Lung (tissue), 12 donors: ENCODE results near the gene ZMIZ2. TPM values are rescaled to one million over a fixed set of nuclear protein-coding genes. Genes with fewer than 3 reads are reported as not detected.

Experiments used
- ATAC-seq: fragments of 200-7000 bp; cut with Tn5 transposase; one replicate; pipeline ENCODE4 v1.9.1; 2020; ENCODE audit warnings: moderate number of reproducible peaks; ENCODE audit not compliant: insufficient read depth, low FRiP score
- DNase-seq, 3 donors: peaks; one replicate each; pipeline ENCODE4 v3.0.0-alpha.2; 2013 to 2017
- H3K27ac ChIP-seq, 2 donors: one replicate each; pipeline ENCODE4 v1.5.1; 2013; ENCODE audit warnings: mild to moderate bottlenecking in 2 of 2, moderate library complexity in 2 of 2, control low read depth in 1 of 2, inconsistent platforms in 1 of 2, low read depth in 1 of 2, low read length in 1 of 2
- H3K27me3 ChIP-seq, 3 donors: one replicate each; pipeline ENCODE4 v1.5.1; 2013; ENCODE audit warnings: low read length in 2 of 3; ENCODE audit not compliant: control insufficient read depth in 3 of 3, insufficient read depth in 3 of 3
- H3K36me3 ChIP-seq, 4 donors: one replicate each; pipeline ENCODE4 v1.5.1; 2013; ENCODE audit warnings: low read length in 4 of 4, mild to moderate bottlenecking in 1 of 4, moderate library complexity in 1 of 4; ENCODE audit not compliant: control insufficient read depth in 4 of 4, insufficient read depth in 4 of 4
- H3K4me1 ChIP-seq, 5 donors: one replicate each; pipeline ENCODE4 v1.5.1; 2013; ENCODE audit warnings: low read length in 5 of 5, mild to moderate bottlenecking in 2 of 5, moderate library complexity in 1 of 5; ENCODE audit not compliant: control insufficient read depth in 5 of 5, insufficient read depth in 5 of 5
- H3K4me3 ChIP-seq: one replicate; pipeline ENCODE4 v1.5.1; 2013; ENCODE audit warnings: mild to moderate bottlenecking, control low read depth, moderate library complexity
- H3K9ac ChIP-seq, 2 donors: one replicate each; pipeline ENCODE4 v1.5.1; 2013; ENCODE audit warnings: low read length in 2 of 2, control low read depth in 1 of 2; ENCODE audit not compliant: insufficient read depth in 1 of 2
- H3K9me3 ChIP-seq, 4 donors: one replicate each; pipeline ENCODE4 v1.5.1; 2013; ENCODE audit warnings: low read length in 3 of 4, mild to moderate bottlenecking in 1 of 4, moderate library complexity in 1 of 4; ENCODE audit not compliant: control insufficient read depth in 4 of 4, insufficient read depth in 3 of 4
- WGBS, 2 donors: extraction: QIAGEN DNeasy Blood & Tissue Kit; methylation state at CpG; one replicate each; pipeline ENCODE4 v1.1.7; 2013; 5-methylcytosine and 5-hydroxymethylcytosine counted together
- polyA plus RNA-seq, 2 donors: library from polyadenylated mRNA; stranded (reverse); fragments of 200-250 nt; gene quantifications; one replicate each; pipeline ENCODE4 v1.2.1, GENCODE V29; 2013
- total RNA-seq, 2 donors: library from RNA; depleted of rRNA in 1 of 2; stranded (reverse); fragments of >200 nt in 1 of 2; gene quantifications; one replicate each; pipeline ENCODE4 v1.2.1, GENCODE V29; 2014 to 2021
- TF ChIP-seq, protein P1 (sequence below): IDR thresholded peaks from 2 replicates; pipeline ENCODE4 v1.5.1; 2012; ENCODE audit warnings: mild to moderate bottlenecking; ENCODE audit errors: control extremely low read depth, extremely low read depth
- donor health status: control.
- donor health status: control.
- donor health status: Bipolar disorder and iron deficiency.
- donor health status: healthy.
- donor health status: DM: yes; HTN: yes; CAD: no.

ZMIZ2 gene
- total and polyA plus RNA-seq, 4 donors, result 26.2 to 103 (median 53.7) TPM

DNA sequence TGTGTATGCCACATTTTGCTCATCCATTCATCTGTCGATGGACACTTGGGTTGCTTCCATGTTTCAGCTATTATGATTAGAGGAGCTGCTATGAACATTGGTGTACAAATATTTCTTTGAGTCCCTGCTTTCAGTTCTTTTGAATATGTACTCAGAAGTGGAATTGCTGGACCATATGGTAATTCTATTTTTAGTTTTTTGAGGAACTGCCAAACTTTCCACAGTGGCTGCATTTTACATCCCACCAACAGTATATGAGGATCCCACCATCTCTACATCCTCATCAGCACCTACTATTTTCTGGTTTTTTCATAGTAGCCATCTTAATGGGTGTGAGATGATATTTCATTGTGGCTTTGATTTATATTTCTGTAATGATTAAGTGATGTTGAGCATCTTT, 44.7 kb upstream of the ZMIZ2 start:
- H3K4me1 ChIP-seq, result no peaks in the 10 kb centered on the region
- peaks cover 0 to 1% (median 0%) of the 10 kb centered on the region in 4 donors for H3K9me3 ChIP-seq
- WGBS, 2 donors, result 84 to 95% methylated on average over 1 of the region's 1 CpG
- H3K27me3 ChIP-seq, result no peaks in the 10 kb centered on the region
- DNase-seq (peak in 2 of 3 donors; percentile 60 to 62), ATAC-seq (no peak)
- H3K27ac ChIP-seq, result no peak overlapping the region
- TF ChIP-seq, protein P1, sequence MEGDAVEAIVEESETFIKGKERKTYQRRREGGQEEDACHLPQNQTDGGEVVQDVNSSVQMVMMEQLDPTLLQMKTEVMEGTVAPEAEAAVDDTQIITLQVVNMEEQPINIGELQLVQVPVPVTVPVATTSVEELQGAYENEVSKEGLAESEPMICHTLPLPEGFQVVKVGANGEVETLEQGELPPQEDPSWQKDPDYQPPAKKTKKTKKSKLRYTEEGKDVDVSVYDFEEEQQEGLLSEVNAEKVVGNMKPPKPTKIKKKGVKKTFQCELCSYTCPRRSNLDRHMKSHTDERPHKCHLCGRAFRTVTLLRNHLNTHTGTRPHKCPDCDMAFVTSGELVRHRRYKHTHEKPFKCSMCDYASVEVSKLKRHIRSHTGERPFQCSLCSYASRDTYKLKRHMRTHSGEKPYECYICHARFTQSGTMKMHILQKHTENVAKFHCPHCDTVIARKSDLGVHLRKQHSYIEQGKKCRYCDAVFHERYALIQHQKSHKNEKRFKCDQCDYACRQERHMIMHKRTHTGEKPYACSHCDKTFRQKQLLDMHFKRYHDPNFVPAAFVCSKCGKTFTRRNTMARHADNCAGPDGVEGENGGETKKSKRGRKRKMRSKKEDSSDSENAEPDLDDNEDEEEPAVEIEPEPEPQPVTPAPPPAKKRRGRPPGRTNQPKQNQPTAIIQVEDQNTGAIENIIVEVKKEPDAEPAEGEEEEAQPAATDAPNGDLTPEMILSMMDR, result no peak
- peaks cover 21 to 43% (median 35%) of the 10 kb centered on the region in 4 donors for H3K36me3 ChIP-seq
- H3K4me3 ChIP-seq, result no peak overlapping the region
- H3K9ac ChIP-seq, result no peak overlapping the region

DNA sequence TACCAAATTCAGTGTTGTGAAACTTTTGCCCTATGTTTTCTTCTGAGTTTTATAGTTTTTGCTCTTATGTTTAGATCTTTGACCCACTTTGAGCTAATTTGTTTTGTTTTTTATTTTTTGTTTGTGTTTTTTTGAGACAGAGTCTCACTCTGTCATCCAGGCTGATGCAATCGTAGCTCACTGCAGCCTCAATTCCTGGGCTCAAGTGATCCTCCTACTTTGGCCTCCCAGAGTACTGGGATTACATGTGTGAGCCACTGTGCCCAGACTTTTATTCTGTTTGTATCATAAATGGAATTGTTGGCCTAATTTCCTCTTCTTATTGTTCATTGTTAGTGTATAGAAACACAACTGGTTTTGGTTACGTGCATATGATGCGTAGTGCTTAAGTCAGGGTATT, 43.2 kb upstream of the ZMIZ2 start:
- no peaks in the 10 kb centered on the region for H3K27me3 ChIP-seq
- 90 to 95% methylated on average over 3 of the region's 3 CpGs for WGBS, 2 donors
- H3K9me3 ChIP-seq, result peaks cover 0 to 1% (median 0%) of the 10 kb centered on the region in 4 donors
- peaks cover 21 to 47% (median 31%) of the 10 kb centered on the region in 4 donors for H3K36me3 ChIP-seq
- H3K4me1 ChIP-seq, result no peaks in the 10 kb centered on the region
- no peak overlapping the region for H3K9ac ChIP-seq
- no peak for DNase-seq
- H3K4me3 ChIP-seq, result no peak overlapping the region
- TF ChIP-seq, protein P1, result no peak
- H3K27ac ChIP-seq, result no peak overlapping the region
- no peak for ATAC-seq

DNA sequence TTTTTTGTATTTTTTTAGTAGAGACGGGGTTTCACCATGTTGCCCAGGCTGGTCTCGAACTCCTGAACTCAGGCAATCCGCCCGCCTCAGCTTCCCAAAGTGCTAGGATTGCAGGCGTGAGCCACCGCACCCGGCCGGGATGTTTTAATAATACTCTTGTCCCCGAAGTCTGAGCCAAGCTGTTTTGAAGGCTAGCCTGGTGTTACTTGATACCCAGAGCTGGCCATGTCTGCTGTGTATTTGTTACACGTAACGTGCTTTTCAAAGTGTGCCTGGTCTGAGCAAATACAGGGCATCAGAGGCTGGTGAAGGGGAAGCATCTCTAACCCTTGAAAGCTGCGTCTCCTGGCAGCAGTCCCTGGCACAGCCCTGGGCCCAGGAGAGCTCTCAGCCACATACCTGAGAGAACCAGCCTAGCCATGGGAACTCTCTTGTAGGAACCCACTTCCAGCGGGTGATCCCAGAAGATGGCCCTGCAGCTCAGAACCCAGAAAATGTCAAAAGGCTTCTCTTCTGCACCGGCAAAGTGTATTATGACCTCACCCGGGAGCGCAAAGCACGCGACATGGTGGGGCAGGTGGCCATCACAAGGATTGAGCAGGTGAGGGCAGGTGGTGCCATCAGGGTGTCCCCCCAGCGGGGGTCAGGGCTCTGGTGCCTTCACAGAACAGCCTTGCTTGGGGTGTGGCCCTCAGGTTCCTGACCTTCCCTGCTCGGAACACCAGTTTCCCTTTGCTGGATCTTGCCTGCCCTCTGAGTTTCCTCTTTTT, 41.7 kb upstream of the ZMIZ2 start:
- DNase-seq (no peak), ATAC-seq (no peak)
- H3K36me3 ChIP-seq, result peaks cover 12 to 36% (median 26%) of the 10 kb centered on the region in 4 donors
- TF ChIP-seq, protein P1, result no peak
- no peak overlapping the region for H3K9ac ChIP-seq
- WGBS, 2 donors, result 93 to 96% methylated on average over 20 of the region's 20 CpGs
- H3K4me1 ChIP-seq, result peaks cover 0 to 3% (median 0%) of the 10 kb centered on the region in 5 donors
- peaks cover 0 to 1% (median 0%) of the 10 kb centered on the region in 4 donors for H3K9me3 ChIP-seq
- H3K4me3 ChIP-seq, result no peak overlapping the region
- no peaks in the 10 kb centered on the region for H3K27me3 ChIP-seq
- H3K27ac ChIP-seq, result no peak overlapping the region
